Measurements from ENCODE around the gene NUDCD3.
A peak's percentile ranks its signal among the peaks of the same experiment; 100 is the strongest.

The NUDCD3 gene

GRCh38 chr7:44402401-44403060, 87.9 kb downstream of the NUDCD3 start:
- DNase-seq (ENCODE audit: low spot score) (no peak), FAIRE-seq (no peak)

GRCh38 chr7:44401692-44402091, 88.8 kb downstream of the NUDCD3 start:
- FAIRE-seq (no peak), DNase-seq (ENCODE audit: low spot score) (no peak)

GRCh38 chr7:44400033-44400511, 90.4 kb downstream of the NUDCD3 start:
- FAIRE-seq: no peak
- no peak for DNase-seq (ENCODE audit: low spot score)

GRCh38 chr7:44398953-44399574, 91.4 kb downstream of the NUDCD3 start:
- DNase-seq (ENCODE audit: low spot score): no peak
- no peak for FAIRE-seq

GRCh38 chr7:44398511-44398911, 91.9 kb downstream of the NUDCD3 start:
- no peak for FAIRE-seq
- no peak for DNase-seq (ENCODE audit: low spot score)

- DNase-seq (ENCODE audit: low spot score) (no peak), FAIRE-seq (no peak)
These were observed 93.4 kb downstream of the NUDCD3 start for GRCh38 chr7:44396931-44397545.

- FAIRE-seq (no peak), DNase-seq (ENCODE audit: low spot score) (no peak)
These were observed 94.0 kb downstream of the NUDCD3 start for GRCh38 chr7:44396496-44396895.

GRCh38 chr7:44395067-44395466, 95.4 kb downstream of the NUDCD3 start:
- DNase-seq (ENCODE audit: low spot score): no peak
- FAIRE-seq: no peak

GRCh38 chr7:44394636-44395035, 95.8 kb downstream of the NUDCD3 start:
- DNase-seq (ENCODE audit: low spot score) (no peak), FAIRE-seq (no peak)

GRCh38 chr7:44394112-44394447, 96.4 kb downstream of the NUDCD3 start:
- no peak for FAIRE-seq

GRCh38 chr7:44393238-44394111, 97.0 kb downstream of the NUDCD3 start:
- FAIRE-seq: no peak
- DNase-seq (ENCODE audit: low spot score): no peak

More at GRCh38 chr7:44394112-44394447, 96.4 kb downstream of the NUDCD3 start:
- DNase-seq (ENCODE audit: low spot score): no peak

GRCh38 chr7:44392618-44393010, 97.8 kb downstream of the NUDCD3 start:
- no peak for FAIRE-seq
- DNase-seq (ENCODE audit: low spot score): no peak

- no peak for DNase-seq (ENCODE audit: low spot score)
- FAIRE-seq: no peak
These were observed 98.5 kb downstream of the NUDCD3 start for GRCh38 chr7:44391746-44392617.

GRCh38 chr7:44391171-44391570, 99.3 kb downstream of the NUDCD3 start:
- DNase-seq (ENCODE audit: low spot score): no peak
- FAIRE-seq: no peak

GRCh38 chr7:44390701-44391100, 99.8 kb downstream of the NUDCD3 start:
- no peak for FAIRE-seq
- DNase-seq (ENCODE audit: low spot score): no peak

GRCh38 chr7:44388089-44388970, 102.1 kb downstream of the NUDCD3 start:
- DNase-seq (ENCODE audit: low spot score) (no peak), FAIRE-seq (no peak)

GRCh38 chr7:44387389-44387788, 103.1 kb downstream of the NUDCD3 start:
- DNase-seq (ENCODE audit: low spot score): no peak
- no peak for FAIRE-seq

- FAIRE-seq (peak; percentile 62), DNase-seq (ENCODE audit: low spot score) (peak; percentile 89)
These were observed 104.1 kb downstream of the NUDCD3 start for GRCh38 chr7:44386139-44386913.

Data from RCC 7860 (cell line).